ENCODE measurements around the gene HNMT. TPM values are rescaled to one million over a fixed set of nuclear protein-coding genes. Genes with fewer than 3 reads are reported as not detected.

HNMT gene
- total and polyA plus RNA-seq, 2 of the 13 experiments (the other 11 are each of a cell fraction or from before 2014, with no cell fraction given) = 279 to 309 TPM

GRCh38 chr2:138032334-138032733 lies 68.1 kb downstream of the HNMT start (continued):
- TF ChIP-seq ZNF512B (CRISPR knock-in tag; IDR thresholded peaks at IDR 0.05; ENCODE audit: borderline replicate concordance) = no peak
- TF ChIP-seq SKI (IDR thresholded peaks at IDR 0.05; ENCODE audit: partially characterized antibody) = peak; percentile 39
- peak in 1 of 2 experiments; percentile 68; a peak in 1 of 4 replicates for TF ChIP-seq KLF16 (CRISPR knock-in tag; IDR thresholded peaks at IDR 0.05)
- TF ChIP-seq GATAD1 (CRISPR knock-in tag; IDR thresholded peaks at IDR 0.05) = 0 out of 2 replicates have a peak, but pooled peaks have one; percentile 33
- TF ChIP-seq STAG1 (CRISPR knock-in tag; IDR thresholded peaks at IDR 0.05) = no peak
- no peak for TF ChIP-seq PCBP1 (IDR thresholded peaks at IDR 0.05; ENCODE audit: borderline replicate concordance, low read depth, low read length)
- no peak for TF ChIP-seq ZNF720 (CRISPR knock-in tag; IDR thresholded peaks at IDR 0.05)
- TF ChIP-seq MAFK (conservative IDR thresholded peaks at IDR 0.05 in 1 of 2, IDR thresholded peaks at IDR 0.05 in 1 of 2; ENCODE audit: low read length in 2 of 2) = peak; percentile 31 to 57; a peak in 3 of 4 replicates
- TF ChIP-seq ZNF263 (CRISPR knock-in tag; IDR thresholded peaks at IDR 0.05) = no peak
- TF ChIP-seq FIP1L1 (IDR thresholded peaks at IDR 0.05; ENCODE audit: borderline replicate concordance, insufficient read depth, low read depth, low read length) = no peak
- TF ChIP-seq, protein P1, sequence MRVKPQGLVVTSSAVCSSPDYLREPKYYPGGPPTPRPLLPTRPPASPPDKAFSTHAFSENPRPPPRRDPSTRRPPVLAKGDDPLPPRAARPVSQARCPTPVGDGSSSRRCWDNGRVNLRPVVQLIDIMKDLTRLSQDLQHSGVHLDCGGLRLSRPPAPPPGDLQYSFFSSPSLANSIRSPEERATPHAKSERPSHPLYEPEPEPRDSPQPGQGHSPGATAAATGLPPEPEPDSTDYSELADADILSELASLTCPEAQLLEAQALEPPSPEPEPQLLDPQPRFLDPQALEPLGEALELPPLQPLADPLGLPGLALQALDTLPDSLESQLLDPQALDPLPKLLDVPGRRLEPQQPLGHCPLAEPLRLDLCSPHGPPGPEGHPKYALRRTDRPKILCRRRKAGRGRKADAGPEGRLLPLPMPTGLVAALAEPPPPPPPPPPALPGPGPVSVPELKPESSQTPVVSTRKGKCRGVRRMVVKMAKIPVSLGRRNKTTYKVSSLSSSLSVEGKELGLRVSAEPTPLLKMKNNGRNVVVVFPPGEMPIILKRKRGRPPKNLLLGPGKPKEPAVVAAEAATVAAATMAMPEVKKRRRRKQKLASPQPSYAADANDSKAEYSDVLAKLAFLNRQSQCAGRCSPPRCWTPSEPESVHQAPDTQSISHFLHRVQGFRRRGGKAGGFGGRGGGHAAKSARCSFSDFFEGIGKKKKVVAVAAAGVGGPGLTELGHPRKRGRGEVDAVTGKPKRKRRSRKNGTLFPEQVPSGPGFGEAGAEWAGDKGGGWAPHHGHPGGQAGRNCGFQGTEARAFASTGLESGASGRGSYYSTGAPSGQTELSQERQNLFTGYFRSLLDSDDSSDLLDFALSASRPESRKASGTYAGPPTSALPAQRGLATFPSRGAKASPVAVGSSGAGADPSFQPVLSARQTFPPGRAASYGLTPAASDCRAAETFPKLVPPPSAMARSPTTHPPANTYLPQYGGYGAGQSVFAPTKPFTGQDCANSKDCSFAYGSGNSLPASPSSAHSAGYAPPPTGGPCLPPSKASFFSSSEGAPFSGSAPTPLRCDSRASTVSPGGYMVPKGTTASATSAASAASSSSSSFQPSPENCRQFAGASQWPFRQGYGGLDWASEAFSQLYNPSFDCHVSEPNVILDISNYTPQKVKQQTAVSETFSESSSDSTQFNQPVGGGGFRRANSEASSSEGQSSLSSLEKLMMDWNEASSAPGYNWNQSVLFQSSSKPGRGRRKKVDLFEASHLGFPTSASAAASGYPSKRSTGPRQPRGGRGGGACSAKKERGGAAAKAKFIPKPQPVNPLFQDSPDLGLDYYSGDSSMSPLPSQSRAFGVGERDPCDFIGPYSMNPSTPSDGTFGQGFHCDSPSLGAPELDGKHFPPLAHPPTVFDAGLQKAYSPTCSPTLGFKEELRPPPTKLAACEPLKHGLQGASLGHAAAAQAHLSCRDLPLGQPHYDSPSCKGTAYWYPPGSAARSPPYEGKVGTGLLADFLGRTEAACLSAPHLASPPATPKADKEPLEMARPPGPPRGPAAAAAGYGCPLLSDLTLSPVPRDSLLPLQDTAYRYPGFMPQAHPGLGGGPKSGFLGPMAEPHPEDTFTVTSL (CRISPR knock-in tag; IDR thresholded peaks at IDR 0.05; ENCODE audit: borderline replicate concordance) = peak; percentile 86; the same call in 1 of the 2 replicates
- peak; percentile 84 for TF ChIP-seq NR2F2 (IDR thresholded peaks at IDR 0.05; ENCODE audit: borderline replicate concordance, low read depth)
- TF ChIP-seq ZFP82 (CRISPR knock-in tag; IDR thresholded peaks at IDR 0.05; ENCODE audit: borderline replicate concordance) = no peak
- no peak for TF ChIP-seq ZNF281 (CRISPR knock-in tag; IDR thresholded peaks at IDR 0.05; ENCODE audit: borderline replicate concordance)
- TF ChIP-seq CERS6 (CRISPR knock-in tag; IDR thresholded peaks at IDR 0.05) = no peak
- TF ChIP-seq TBL1XR1 (IDR thresholded peaks at IDR 0.05; ENCODE audit: borderline replicate concordance, low read length, partially characterized antibody) = no peak
- no peak for TF ChIP-seq ZNF607 (CRISPR knock-in tag; IDR thresholded peaks at IDR 0.05; ENCODE audit: borderline replicate concordance)

Measured in HepG2 (cell line).